ENCODE measurements around the gene HRH3.

- TF ChIP-seq, protein P1, sequence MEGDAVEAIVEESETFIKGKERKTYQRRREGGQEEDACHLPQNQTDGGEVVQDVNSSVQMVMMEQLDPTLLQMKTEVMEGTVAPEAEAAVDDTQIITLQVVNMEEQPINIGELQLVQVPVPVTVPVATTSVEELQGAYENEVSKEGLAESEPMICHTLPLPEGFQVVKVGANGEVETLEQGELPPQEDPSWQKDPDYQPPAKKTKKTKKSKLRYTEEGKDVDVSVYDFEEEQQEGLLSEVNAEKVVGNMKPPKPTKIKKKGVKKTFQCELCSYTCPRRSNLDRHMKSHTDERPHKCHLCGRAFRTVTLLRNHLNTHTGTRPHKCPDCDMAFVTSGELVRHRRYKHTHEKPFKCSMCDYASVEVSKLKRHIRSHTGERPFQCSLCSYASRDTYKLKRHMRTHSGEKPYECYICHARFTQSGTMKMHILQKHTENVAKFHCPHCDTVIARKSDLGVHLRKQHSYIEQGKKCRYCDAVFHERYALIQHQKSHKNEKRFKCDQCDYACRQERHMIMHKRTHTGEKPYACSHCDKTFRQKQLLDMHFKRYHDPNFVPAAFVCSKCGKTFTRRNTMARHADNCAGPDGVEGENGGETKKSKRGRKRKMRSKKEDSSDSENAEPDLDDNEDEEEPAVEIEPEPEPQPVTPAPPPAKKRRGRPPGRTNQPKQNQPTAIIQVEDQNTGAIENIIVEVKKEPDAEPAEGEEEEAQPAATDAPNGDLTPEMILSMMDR (conservative IDR thresholded peaks at IDR 0.05) = no peak
- no peak for TF ChIP-seq EZH2 (IDR thresholded peaks at IDR 0.05; ENCODE audit: low read depth)
Observed at GRCh38 chr20:62253398-62253797, 33.3 kb upstream of the HRH3 start.
